ENCODE measurements around the gene GYPA. TPM values are rescaled to one million over a fixed set of nuclear protein-coding genes. Genes with fewer than 3 reads are reported as not detected.
"Not testable (repeated sequence)": the region's sequence is repeated elsewhere in the genome, so short reads cannot be mapped to it uniquely, and the experiment has no call there.

The GYPA gene
- total RNA-seq, 1 experiment from 2014 or later: not detected

GRCh38 chr4:144142690-144143326 lies 2.3 kb upstream of the GYPA start:
- POLR2A ChIA-PET (ENCODE audit: low non-redundant PET); H3K36me3 ChIP-seq (ENCODE audit: insufficient read depth, low read length, poor library complexity, severe bottlenecking); H3K4me3 ChIP-seq (ENCODE audit: low read depth, low read length, poor library complexity, severe bottlenecking); H3K9me3 ChIP-seq (ENCODE audit: low read depth, low read length, poor library complexity, severe bottlenecking); H3K27ac ChIP-seq (ENCODE audit: low read depth, low read length, poor library complexity, severe bottlenecking); CTCF ChIA-PET; BruUV-seq (replicated peaks); H3K27me3 ChIP-seq (replicated peaks; ENCODE audit: insufficient read depth, low read depth, low read length, poor library complexity); H3K4me1 ChIP-seq (ENCODE audit: insufficient read depth, low read length, poor library complexity, severe bottlenecking): not testable (repeated sequence)
- DNase-seq (ENCODE audit: low spot score): peak; percentile 15
- peak; percentile 66 for TF ChIP-seq CTCF (conservative IDR thresholded peaks at IDR 0.05; ENCODE audit: low read depth, low read length)
- intact Hi-C loops (cut with micrococcal nuclease; ENCODE audit: unreplicated experiment): loop anchor here (10.0 kb wide), 1 partner anchor 368 kb away; no protein-coding TSS in a partner anchor

GRCh38 chr4:144141493-144141892 lies 975 bp upstream of the GYPA start:
- CTCF ChIA-PET: no interaction called here
- Histone ChIP-seq H3K36me3 (ENCODE audit: insufficient read depth, low read length, poor library complexity, severe bottlenecking) (no peaks in the 10 kb centered on the region), H3K9me3 (ENCODE audit: low read depth, low read length, poor library complexity, severe bottlenecking) (no peaks in the 10 kb centered on the region), H3K4me1 (ENCODE audit: insufficient read depth, low read length, poor library complexity, severe bottlenecking) (no peaks in the 10 kb centered on the region), H3K27ac (ENCODE audit: low read depth, low read length, poor library complexity, severe bottlenecking) (no peak overlapping the region), H3K27me3 (replicated peaks; ENCODE audit: insufficient read depth, low read depth, low read length, poor library complexity) (peaks cover 5% of the 10 kb centered on the region), H3K4me3 (ENCODE audit: low read depth, low read length, poor library complexity, severe bottlenecking) (no peak overlapping the region)
- no peak for TF ChIP-seq CTCF (conservative IDR thresholded peaks at IDR 0.05; ENCODE audit: low read depth, low read length)
- no peak for TF ChIP-seq EZH2 (IDR thresholded peaks at IDR 0.05; ENCODE audit: borderline replicate concordance, low read depth, low read length, poor library complexity, severe bottlenecking)
- DNase-seq (ENCODE audit: low spot score): no peak
- BruUV-seq (replicated peaks): no TSS peak
- intact Hi-C loops (cut with micrococcal nuclease; ENCODE audit: unreplicated experiment): loop anchor here (10.0 kb wide), 1 partner anchor 367 kb away; no protein-coding TSS in a partner anchor
- POLR2A ChIA-PET (ENCODE audit: low non-redundant PET): no interaction called here

- H3K4me1 ChIP-seq (ENCODE audit: insufficient read depth, low read length, poor library complexity, severe bottlenecking); POLR2A ChIA-PET (ENCODE audit: low non-redundant PET); H3K36me3 ChIP-seq (ENCODE audit: insufficient read depth, low read length, poor library complexity, severe bottlenecking); H3K4me3 ChIP-seq (ENCODE audit: low read depth, low read length, poor library complexity, severe bottlenecking); H3K27ac ChIP-seq (ENCODE audit: low read depth, low read length, poor library complexity, severe bottlenecking); H3K9me3 ChIP-seq (ENCODE audit: low read depth, low read length, poor library complexity, severe bottlenecking); CTCF ChIA-PET; H3K27me3 ChIP-seq (replicated peaks; ENCODE audit: insufficient read depth, low read depth, low read length, poor library complexity); DNase-seq (ENCODE audit: low spot score); BruUV-seq (replicated peaks): not testable (repeated sequence)
- intact Hi-C loops (cut with micrococcal nuclease; ENCODE audit: unreplicated experiment): loop anchor here (10.0 kb wide), 1 partner anchor 365 kb away; no protein-coding TSS in a partner anchor
Observed at GRCh38 chr4:144139991-144140390, 527 bp downstream of the GYPA start.

- POLR2A ChIA-PET (ENCODE audit: low non-redundant PET); DNase-seq (ENCODE audit: low spot score); intact Hi-C loops (cut with micrococcal nuclease; ENCODE audit: unreplicated experiment); H3K36me3 ChIP-seq (ENCODE audit: insufficient read depth, low read length, poor library complexity, severe bottlenecking); H3K27ac ChIP-seq (ENCODE audit: low read depth, low read length, poor library complexity, severe bottlenecking); H3K9me3 ChIP-seq (ENCODE audit: low read depth, low read length, poor library complexity, severe bottlenecking); H3K4me3 ChIP-seq (ENCODE audit: low read depth, low read length, poor library complexity, severe bottlenecking); H3K4me1 ChIP-seq (ENCODE audit: insufficient read depth, low read length, poor library complexity, severe bottlenecking); CTCF ChIA-PET; H3K27me3 ChIP-seq (replicated peaks; ENCODE audit: insufficient read depth, low read depth, low read length, poor library complexity); BruUV-seq (replicated peaks): not testable (repeated sequence)
Observed at GRCh38 chr4:144139547-144139946, 971 bp downstream of the GYPA start.

GRCh38 chr4:144138239-144138638 lies 2.3 kb downstream of the GYPA start:
- DNase-seq (ENCODE audit: low spot score); intact Hi-C loops (cut with micrococcal nuclease; ENCODE audit: unreplicated experiment); H3K4me1 ChIP-seq (ENCODE audit: insufficient read depth, low read length, poor library complexity, severe bottlenecking); H3K27me3 ChIP-seq (replicated peaks; ENCODE audit: insufficient read depth, low read depth, low read length, poor library complexity); H3K4me3 ChIP-seq (ENCODE audit: low read depth, low read length, poor library complexity, severe bottlenecking); H3K27ac ChIP-seq (ENCODE audit: low read depth, low read length, poor library complexity, severe bottlenecking); CTCF ChIA-PET; BruUV-seq (replicated peaks); H3K9me3 ChIP-seq (ENCODE audit: low read depth, low read length, poor library complexity, severe bottlenecking); H3K36me3 ChIP-seq (ENCODE audit: insufficient read depth, low read length, poor library complexity, severe bottlenecking); POLR2A ChIA-PET (ENCODE audit: low non-redundant PET): not testable (repeated sequence)

- CTCF ChIA-PET; intact Hi-C loops (cut with micrococcal nuclease; ENCODE audit: unreplicated experiment); H3K27ac ChIP-seq (ENCODE audit: low read depth, low read length, poor library complexity, severe bottlenecking); H3K27me3 ChIP-seq (replicated peaks; ENCODE audit: insufficient read depth, low read depth, low read length, poor library complexity); H3K36me3 ChIP-seq (ENCODE audit: insufficient read depth, low read length, poor library complexity, severe bottlenecking); BruUV-seq (replicated peaks); H3K9me3 ChIP-seq (ENCODE audit: low read depth, low read length, poor library complexity, severe bottlenecking); H3K4me3 ChIP-seq (ENCODE audit: low read depth, low read length, poor library complexity, severe bottlenecking); H3K4me1 ChIP-seq (ENCODE audit: insufficient read depth, low read length, poor library complexity, severe bottlenecking); DNase-seq (ENCODE audit: low spot score); POLR2A ChIA-PET (ENCODE audit: low non-redundant PET): not testable (repeated sequence)
Observed at GRCh38 chr4:144137137-144137931, 3.2 kb downstream of the GYPA start.

All from A673 (cell line).